SJCRH30 (cell line): Measurements from ENCODE around the gene ALPK3. TPM values are rescaled to one million over a fixed set of nuclear protein-coding genes. Genes with fewer than 3 reads are reported as not detected.

ENCODE experiments used
- DNase-seq, 2 experiments: peaks; one replicate each; pipeline ENCODE4 v3.0.0-alpha.2; 2015 to 2020
- H3K27ac ChIP-seq: fragments of 250-450 bp; sonication (Bioruptor Pico); 2 replicates; pipeline ENCODE4 v1.5.1; 2020; ENCODE audit warnings: mild to moderate bottlenecking, moderate library complexity
- H3K27me3 ChIP-seq: fragments of 250-450 bp; sonication (Bioruptor Pico); 2 replicates; pipeline ENCODE4 v1.5.1; 2020; ENCODE audit warnings: mild to moderate bottlenecking, moderate library complexity
- H3K36me3 ChIP-seq: fragments of 250-450 bp; sonication (Bioruptor Pico); 2 replicates; pipeline ENCODE4 v1.5.1; 2020; ENCODE audit warnings: mild to moderate bottlenecking, moderate library complexity
- H3K4me1 ChIP-seq: fragments of 250-450 bp; sonication (Bioruptor Pico); 2 replicates; pipeline ENCODE4 v1.5.1; 2020; ENCODE audit warnings: mild to moderate bottlenecking, moderate library complexity
- H3K4me3 ChIP-seq: fragments of 250-450 bp; sonication (Bioruptor Pico); 2 replicates; pipeline ENCODE4 v1.5.1; 2020; ENCODE audit warnings: mild to moderate bottlenecking, moderate library complexity
- H3K9me3 ChIP-seq: fragments of 250-450 bp; sonication (Bioruptor Pico); replicated peaks from 2 replicates; pipeline ENCODE4 v1.5.1; 2020; ENCODE audit warnings: mild to moderate bottlenecking, moderate library complexity
- total RNA-seq: library from RNA; depleted of rRNA; stranded (reverse); fragments of >200 nt; shearing (Covaris generic); gene quantifications from 2 replicates; pipeline ENCODE4 v1.2.3, GENCODE V29; 2014; rRNA removed

Gene ALPK3, protein sequence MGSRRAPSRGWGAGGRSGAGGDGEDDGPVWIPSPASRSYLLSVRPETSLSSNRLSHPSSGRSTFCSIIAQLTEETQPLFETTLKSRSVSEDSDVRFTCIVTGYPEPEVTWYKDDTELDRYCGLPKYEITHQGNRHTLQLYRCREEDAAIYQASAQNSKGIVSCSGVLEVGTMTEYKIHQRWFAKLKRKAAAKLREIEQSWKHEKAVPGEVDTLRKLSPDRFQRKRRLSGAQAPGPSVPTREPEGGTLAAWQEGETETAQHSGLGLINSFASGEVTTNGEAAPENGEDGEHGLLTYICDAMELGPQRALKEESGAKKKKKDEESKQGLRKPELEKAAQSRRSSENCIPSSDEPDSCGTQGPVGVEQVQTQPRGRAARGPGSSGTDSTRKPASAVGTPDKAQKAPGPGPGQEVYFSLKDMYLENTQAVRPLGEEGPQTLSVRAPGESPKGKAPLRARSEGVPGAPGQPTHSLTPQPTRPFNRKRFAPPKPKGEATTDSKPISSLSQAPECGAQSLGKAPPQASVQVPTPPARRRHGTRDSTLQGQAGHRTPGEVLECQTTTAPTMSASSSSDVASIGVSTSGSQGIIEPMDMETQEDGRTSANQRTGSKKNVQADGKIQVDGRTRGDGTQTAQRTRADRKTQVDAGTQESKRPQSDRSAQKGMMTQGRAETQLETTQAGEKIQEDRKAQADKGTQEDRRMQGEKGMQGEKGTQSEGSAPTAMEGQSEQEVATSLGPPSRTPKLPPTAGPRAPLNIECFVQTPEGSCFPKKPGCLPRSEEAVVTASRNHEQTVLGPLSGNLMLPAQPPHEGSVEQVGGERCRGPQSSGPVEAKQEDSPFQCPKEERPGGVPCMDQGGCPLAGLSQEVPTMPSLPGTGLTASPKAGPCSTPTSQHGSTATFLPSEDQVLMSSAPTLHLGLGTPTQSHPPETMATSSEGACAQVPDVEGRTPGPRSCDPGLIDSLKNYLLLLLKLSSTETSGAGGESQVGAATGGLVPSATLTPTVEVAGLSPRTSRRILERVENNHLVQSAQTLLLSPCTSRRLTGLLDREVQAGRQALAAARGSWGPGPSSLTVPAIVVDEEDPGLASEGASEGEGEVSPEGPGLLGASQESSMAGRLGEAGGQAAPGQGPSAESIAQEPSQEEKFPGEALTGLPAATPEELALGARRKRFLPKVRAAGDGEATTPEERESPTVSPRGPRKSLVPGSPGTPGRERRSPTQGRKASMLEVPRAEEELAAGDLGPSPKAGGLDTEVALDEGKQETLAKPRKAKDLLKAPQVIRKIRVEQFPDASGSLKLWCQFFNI (N-terminal part only)
- 35.9 and 49.9 TPM in 2 replicates for total RNA-seq

DNA sequence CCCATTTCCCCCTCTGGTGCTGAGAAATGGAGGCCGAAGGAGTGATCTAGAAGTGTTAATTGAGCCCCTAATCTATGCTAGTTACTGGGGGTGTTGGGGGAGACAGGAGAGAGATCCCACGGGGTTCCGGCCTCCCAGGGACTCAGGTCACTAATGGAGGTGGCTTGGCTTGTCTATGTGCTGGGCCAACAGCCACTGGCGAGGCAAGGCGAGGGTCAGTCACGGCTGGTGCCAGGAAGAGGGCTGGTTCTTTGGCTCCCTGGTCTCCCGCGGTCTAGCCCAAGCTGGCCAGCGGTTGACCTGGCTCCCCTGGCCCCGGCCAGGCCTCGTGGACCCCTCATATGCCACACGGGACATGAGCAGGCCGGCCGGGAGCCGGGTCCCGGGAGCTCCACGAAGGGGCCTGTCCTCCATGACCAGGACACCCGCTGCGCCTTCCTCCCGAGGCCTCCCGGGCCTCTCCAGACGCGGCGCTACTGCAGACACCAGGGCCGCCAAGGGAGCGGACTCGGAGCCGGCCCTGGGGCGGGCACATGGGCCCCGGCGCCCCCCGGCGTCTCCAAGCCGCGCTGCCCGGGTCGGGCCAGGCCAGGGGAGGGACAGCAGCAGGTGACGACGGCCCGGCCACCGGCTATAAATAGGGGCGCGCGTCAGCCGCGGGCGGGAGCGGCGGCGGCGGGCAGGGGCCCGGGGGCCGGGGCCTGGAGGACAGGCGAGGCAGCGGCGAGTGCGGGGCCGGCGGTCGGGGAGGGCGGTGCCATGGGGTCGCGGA lies at the start of gene ALPK3:
ALPK3 (plus strand) TSS at position 663 of the 772 bp plus-strand sequence; CDS start at position 760, 97 bp downstream.
- Histone ChIP-seq H3K27me3 (no peaks in the 10 kb centered on the region), H3K4me1 (peaks cover 11% of the 10 kb centered on the region), H3K4me3 (peak within 1 kb of the TSS; percentile 88), H3K27ac (peak within 1 kb of the TSS; percentile 86), H3K36me3 (peaks cover 5% of the 10 kb centered on the region; the same call in 1 of the 2 replicates), H3K9me3 (no peaks in the 10 kb centered on the region)
- peak; percentile 84 to 86 for DNase-seq

DNA sequence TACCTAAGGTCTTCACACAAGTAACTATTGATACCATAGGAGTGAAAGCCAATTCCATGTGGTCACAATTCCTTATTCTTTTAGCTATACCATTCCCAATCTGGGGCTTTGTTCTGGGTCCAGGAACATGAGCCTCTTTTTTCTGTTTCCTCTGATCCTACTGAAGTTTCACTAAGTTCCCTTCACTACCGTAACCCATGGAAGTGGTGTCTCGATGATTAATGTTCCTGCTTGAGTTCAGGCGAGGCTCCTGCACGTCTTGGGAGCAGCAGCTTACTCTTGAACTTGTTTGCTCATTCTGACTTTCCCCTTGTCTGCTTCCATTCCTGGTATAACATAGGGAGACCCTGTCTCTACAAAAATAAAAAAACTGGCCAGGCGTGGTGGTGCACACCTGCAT lies 45.1 kb upstream of the ALPK3 start:
- Histone ChIP-seq H3K27me3 (no peaks in the 10 kb centered on the region), H3K9me3 (no peaks in the 10 kb centered on the region), H3K36me3 (peaks cover 33% of the 10 kb centered on the region), H3K4me1 (no peaks in the 10 kb centered on the region), H3K27ac (no peak overlapping the region), H3K4me3 (no peak overlapping the region)
- DNase-seq = no peak

DNA sequence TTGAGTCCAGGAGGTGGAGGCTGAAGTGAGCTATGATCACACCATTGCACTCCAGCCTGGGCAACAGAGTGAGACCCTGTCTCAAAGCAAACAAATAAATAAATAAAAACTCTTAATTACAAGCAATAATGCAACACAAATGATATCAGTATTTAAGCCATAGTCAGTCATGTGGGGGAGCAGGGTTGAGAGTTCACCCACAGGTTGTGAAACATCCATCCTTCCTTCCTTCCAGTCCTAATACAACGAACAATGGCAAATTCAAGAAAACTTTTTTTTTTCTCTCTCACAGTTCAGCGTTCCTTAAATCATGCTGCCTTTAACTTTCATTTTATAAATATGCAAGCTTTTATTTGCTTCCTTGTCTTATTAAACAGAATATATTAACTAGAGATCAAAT lies 44.7 kb upstream of the ALPK3 start:
- H3K36me3 ChIP-seq = peaks cover 32% of the 10 kb centered on the region
- DNase-seq = no peak

DNA sequence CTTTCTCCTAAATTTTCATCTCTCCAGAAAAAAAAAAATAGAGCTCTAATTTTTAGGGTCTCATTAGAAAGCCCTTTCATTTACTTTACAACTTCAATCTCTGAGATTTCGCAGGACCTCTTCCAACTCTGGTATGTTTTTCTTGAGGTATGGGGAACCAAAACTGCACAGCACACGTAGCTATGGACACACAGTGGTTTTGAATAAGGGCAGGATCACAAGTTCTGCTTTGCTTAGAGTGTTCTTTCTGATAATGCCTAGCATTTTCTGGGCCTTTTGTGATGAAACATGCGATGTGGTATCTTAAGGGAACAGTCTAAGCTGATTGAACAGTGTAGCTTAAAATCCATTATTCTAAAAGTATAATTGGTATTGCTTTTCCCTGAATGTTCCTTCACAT lies 43.4 kb upstream of the ALPK3 start:
- Histone ChIP-seq H3K36me3 (peaks cover 24% of the 10 kb centered on the region), H3K27ac (no peak overlapping the region), H3K4me3 (no peak overlapping the region), H3K27me3 (no peaks in the 10 kb centered on the region), H3K4me1 (no peaks in the 10 kb centered on the region), H3K9me3 (no peaks in the 10 kb centered on the region)
- no peak for DNase-seq

More for the DNA sequence above, 44.7 kb upstream of the ALPK3 start:
- H3K27ac ChIP-seq = no peak overlapping the region
- H3K4me1 ChIP-seq = no peaks in the 10 kb centered on the region
- H3K9me3 ChIP-seq = no peaks in the 10 kb centered on the region
- no peak overlapping the region for H3K4me3 ChIP-seq
- H3K27me3 ChIP-seq = no peaks in the 10 kb centered on the region

DNA sequence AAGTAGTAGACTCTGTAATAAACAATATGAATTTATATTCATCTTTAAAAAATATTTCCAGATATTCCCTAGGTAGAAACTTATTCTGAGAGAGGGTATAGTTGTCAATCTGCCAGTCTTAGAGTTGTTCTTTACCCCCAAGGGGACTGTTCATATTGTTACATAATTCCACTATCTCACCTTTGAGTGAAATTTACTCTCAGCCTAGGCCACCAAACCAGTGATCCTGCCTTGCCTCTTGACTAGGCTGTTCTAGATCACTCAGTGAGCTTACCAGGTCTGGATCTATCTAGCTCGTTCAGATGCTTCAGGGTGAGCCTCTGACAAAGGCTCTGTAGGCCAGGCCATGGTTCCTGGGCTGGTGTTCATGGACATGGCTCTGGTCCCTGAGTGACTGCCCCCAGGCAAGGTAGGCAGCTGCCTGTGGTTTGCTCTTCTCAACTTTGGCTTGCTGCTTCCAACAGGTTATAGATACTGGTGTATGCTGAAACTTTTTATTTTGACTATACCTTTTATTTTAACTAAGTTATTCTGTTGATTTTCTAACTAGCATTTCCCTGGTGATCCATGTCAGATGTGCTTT lies 41.2 kb upstream of the ALPK3 start:
- H3K27me3 ChIP-seq = no peaks in the 10 kb centered on the region
- H3K9me3 ChIP-seq = no peaks in the 10 kb centered on the region
- no peak overlapping the region for H3K27ac ChIP-seq
- no peaks in the 10 kb centered on the region for H3K4me1 ChIP-seq
- H3K36me3 ChIP-seq = peaks cover 31% of the 10 kb centered on the region
- H3K4me3 ChIP-seq = no peak overlapping the region
- DNase-seq = peak in 1 of 2 experiments; percentile 25

DNA sequence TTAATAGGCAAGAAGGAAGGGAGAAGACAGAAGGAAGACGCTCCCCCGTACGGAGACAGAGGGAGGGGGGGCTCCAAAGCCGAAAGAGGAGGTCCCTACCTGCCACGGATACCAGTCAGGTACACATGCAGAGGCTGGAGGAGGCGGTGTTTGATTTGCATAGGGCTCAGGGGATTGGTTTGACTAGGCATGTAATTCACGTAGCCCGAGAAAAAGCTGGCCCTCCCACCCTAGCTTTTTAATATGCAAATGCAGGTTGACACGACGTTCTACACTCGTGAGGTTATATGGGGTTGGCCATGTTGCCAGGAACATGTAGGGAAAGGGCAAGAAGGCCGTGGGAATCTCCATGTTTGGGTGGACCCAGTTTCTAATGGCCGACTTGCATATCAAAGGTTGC lies 39.0 kb upstream of the ALPK3 start:
- Histone ChIP-seq H3K27me3 (no peaks in the 10 kb centered on the region), H3K27ac (no peak overlapping the region), H3K4me3 (no peak overlapping the region), H3K9me3 (no peaks in the 10 kb centered on the region), H3K36me3 (peaks cover 47% of the 10 kb centered on the region), H3K4me1 (no peaks in the 10 kb centered on the region)
- DNase-seq = no peak

DNA sequence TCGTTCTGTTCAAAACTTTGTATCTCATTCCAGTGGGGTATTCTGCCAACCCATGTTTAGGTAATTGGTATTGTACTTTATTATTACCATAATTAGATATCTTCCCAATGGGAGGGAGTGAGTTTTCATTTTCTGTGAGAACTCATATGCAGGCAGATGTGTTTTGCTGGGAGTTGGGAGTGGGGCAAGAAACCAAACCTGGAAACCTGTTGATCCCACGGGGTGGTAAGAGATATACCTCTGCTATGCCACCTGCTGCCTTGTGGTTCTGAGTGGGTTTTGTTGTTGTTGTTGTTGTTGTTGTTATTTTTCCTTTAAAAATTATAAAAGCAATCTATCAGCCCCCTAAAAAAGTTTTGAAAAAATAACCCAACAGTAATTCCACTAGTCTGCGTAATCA lies 36.7 kb upstream of the ALPK3 start:
- H3K36me3 ChIP-seq = peaks cover 56% of the 10 kb centered on the region
- no peaks in the 10 kb centered on the region for H3K4me1 ChIP-seq
- no peak overlapping the region for H3K27ac ChIP-seq
- no peaks in the 10 kb centered on the region for H3K9me3 ChIP-seq
- no peak for DNase-seq
- no peak overlapping the region for H3K4me3 ChIP-seq
- no peaks in the 10 kb centered on the region for H3K27me3 ChIP-seq

DNA sequence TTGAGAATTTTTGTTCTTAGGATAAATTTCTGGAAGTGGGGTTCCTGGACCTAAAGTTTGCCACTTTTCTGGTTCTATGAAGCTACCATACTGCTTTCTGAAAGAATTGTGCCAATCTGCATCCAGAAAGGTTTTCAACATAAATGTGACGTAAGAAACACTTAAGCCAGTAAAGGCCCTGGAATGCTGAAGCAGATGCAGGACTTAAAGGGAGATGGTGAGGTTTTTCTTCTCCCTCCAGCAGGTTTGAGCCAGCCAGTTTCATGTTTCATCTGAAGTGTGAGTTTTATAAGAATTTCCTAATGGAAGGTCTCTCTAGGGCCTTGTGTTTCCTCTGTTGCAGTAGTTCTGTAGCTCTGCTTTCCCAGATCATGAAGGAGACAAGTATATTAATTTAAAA lies 35.7 kb upstream of the ALPK3 start:
- no peak overlapping the region for H3K4me3 ChIP-seq
- no peaks in the 10 kb centered on the region for H3K27me3 ChIP-seq
- H3K36me3 ChIP-seq = peaks cover 54% of the 10 kb centered on the region
- no peak for DNase-seq
- H3K4me1 ChIP-seq = no peaks in the 10 kb centered on the region
- H3K9me3 ChIP-seq = no peaks in the 10 kb centered on the region
- no peak overlapping the region for H3K27ac ChIP-seq

DNA sequence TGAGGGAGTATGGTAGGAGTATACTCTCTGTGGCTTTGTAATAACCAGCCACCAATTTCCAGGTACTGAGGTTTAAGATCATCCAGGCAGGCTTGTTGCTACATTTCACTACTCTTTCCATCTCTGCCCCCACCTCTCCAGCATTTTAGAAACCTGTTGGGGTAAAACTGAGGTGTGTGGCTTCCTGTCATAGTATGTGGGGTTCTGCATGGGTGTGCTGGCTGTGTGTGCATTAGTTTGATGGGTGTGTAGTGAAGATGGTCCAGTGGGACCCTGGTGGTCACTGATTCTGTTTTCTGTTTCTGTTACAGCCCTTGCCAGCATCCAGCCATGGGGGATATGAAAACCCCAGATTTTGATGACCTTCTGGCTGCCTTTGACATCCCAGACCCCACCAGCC lies 34.8 kb upstream of the ALPK3 start:
- peaks cover 54% of the 10 kb centered on the region for H3K36me3 ChIP-seq
- H3K27me3 ChIP-seq = no peaks in the 10 kb centered on the region
- H3K4me1 ChIP-seq = no peaks in the 10 kb centered on the region
- H3K27ac ChIP-seq = no peak overlapping the region
- no peak overlapping the region for H3K4me3 ChIP-seq
- H3K9me3 ChIP-seq = no peaks in the 10 kb centered on the region
- DNase-seq = no peak

DNA sequence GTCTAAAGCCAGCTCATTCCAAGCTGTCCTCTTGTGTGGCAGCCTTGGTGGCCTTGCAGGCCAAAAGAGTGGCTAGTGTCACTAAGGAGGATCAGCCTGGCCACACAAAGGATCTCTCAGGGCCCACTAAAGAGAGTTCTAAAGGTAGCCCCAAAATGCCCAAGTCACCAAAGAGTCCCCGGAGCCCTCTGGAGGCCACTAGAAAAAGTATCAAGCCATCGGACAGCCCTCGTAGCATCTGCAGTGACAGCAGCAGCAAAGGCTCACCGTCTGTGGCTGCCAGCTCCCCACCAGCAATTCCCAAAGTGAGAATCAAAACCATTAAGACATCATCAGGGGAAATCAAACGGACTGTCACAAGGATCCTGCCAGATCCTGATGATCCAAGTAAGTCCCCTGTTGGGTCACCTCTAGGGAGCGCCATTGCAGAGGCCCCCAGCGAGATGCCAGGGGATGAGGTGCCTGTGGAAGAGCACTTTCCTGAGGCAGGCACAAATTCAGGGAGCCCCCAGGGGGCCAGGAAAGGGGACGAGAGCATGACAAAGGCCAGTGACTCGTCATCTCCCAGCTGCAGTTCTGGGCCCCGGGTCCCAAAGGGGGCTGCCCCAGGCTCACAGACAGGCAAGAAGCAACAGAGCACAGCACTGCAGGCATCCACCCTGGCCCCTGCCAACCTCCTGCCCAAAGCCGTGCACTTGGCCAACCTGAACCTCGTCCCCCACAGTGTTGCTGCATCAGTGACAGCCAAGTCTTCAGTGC lies 33.5 kb upstream of the ALPK3 start:
- H3K4me1 ChIP-seq = no peaks in the 10 kb centered on the region
- no peak overlapping the region for H3K4me3 ChIP-seq
- H3K27ac ChIP-seq = no peak overlapping the region
- peaks cover 55% of the 10 kb centered on the region for H3K36me3 ChIP-seq
- no peaks in the 10 kb centered on the region for H3K9me3 ChIP-seq
- DNase-seq = no peak
- no peaks in the 10 kb centered on the region for H3K27me3 ChIP-seq

DNA sequence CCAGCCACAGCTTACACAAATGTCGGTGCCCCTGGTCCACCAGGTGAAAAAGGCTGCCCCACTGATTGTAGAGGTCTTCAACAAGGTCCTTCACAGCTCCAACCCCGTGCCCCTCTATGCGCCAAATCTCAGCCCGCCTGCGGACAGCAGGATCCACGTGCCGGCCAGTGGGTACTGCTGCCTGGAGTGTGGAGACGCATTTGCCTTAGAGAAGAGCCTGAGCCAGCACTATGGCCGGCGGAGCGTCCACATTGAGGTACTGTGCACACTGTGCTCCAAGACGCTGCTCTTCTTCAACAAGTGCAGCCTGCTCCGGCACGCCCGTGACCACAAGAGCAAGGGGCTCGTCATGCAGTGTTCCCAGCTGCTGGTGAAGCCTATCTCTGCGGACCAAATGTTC lies 32.9 kb upstream of the ALPK3 start:
- Histone ChIP-seq H3K36me3 (peaks cover 49% of the 10 kb centered on the region), H3K9me3 (no peaks in the 10 kb centered on the region), H3K27ac (no peak overlapping the region), H3K4me3 (no peak overlapping the region), H3K27me3 (no peaks in the 10 kb centered on the region), H3K4me1 (no peaks in the 10 kb centered on the region)
- DNase-seq = no peak

DNA sequence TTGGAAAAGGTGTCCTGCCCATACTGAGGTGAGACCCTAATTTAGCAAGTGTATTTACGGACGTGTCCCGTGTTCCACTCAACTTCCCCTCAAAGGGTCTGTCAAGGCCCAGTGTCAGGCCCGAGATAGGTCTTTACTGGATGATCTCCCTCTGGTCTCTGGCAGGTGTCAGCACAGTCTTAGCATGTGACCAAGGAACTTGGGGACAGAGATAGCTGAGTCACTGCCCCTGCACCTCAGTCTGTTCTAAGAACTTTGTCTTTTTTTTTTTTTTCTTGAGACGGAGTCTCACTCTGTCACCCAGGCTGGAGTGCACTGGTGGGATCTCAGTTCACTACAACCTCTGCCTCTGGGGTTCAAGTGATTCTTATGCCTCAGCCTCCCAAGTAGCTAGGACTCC lies 32.1 kb upstream of the ALPK3 start:
- H3K4me3 ChIP-seq = no peak overlapping the region
- no peaks in the 10 kb centered on the region for H3K9me3 ChIP-seq
- H3K36me3 ChIP-seq = peaks cover 43% of the 10 kb centered on the region
- H3K4me1 ChIP-seq = no peaks in the 10 kb centered on the region
- no peak for DNase-seq
- H3K27ac ChIP-seq = no peak overlapping the region
- H3K27me3 ChIP-seq = no peaks in the 10 kb centered on the region

DNA sequence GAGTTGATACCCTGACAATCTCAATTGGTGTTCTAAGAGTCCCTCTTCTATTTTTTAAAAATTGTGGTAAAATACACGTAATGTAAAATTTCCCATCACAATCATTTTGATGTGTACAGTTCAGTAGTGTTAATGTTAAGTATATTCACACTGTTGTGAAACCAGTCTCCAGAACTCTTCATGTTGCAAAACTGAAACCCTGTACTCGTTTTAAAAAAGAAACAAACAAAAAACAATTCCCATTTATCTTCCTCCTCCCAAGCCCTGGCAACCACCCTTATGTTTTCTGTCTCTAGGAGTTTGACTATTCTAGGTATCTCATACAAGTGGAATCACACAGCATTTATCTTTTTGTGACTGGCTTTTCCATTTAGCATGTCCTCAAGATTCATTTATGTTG lies 28.7 kb upstream of the ALPK3 start:
- no peaks in the 10 kb centered on the region for H3K4me1 ChIP-seq
- no peaks in the 10 kb centered on the region for H3K9me3 ChIP-seq
- DNase-seq = no peak
- H3K36me3 ChIP-seq = peaks cover 43% of the 10 kb centered on the region
- H3K27me3 ChIP-seq = no peaks in the 10 kb centered on the region
- no peak overlapping the region for H3K4me3 ChIP-seq
- no peak overlapping the region for H3K27ac ChIP-seq
